HEK293 (cell line): ENCODE results near the gene PPP2R3A.

Source experiments
- CTCF ChIA-PET: fragments of 350-600 bp; formaldehyde crosslinking; extraction: SDS; loops from one replicate; lab custom pipeline; 2021; ENCODE audit warnings: antibody characterized with exemption; lab: Yijun Ruan, JAX
- POLR2A ChIA-PET: fragments of 300-600 bp; formaldehyde crosslinking; extraction: SDS; loops from one replicate; lab custom pipeline; 2020; ENCODE audit warnings: antibody characterized with exemption, inconsistent platforms; lab: Yijun Ruan, JAX
- H3K27ac ChIP-seq: fragments of 200-500 bp; sonication (Bioruptor generic); 2 replicates; pipeline ENCODE4 v1.5.1; 2014; ENCODE audit warnings: low read depth, low read length, control low read depth, inconsistent platforms; ENCODE audit errors: extremely low read depth
- H3K36me3 ChIP-seq, 2 experiments: fragments of 200-500 bp in 1 of 2; sonication (Bioruptor generic) in 1 of 2; 1 replicate in 1 of 2; 2 replicates in 1 of 2; pipeline ENCODE4 v1.5.1; 2014 to 2017; ENCODE audit warnings: inconsistent platforms in 2 of 2, low read length in 2 of 2; ENCODE audit not compliant: control insufficient read depth in 2 of 2, insufficient read depth in 1 of 2
- H3K4me1 ChIP-seq: fragments of 200-500 bp; sonication (Bioruptor generic); 2 replicates; pipeline ENCODE4 v1.5.1; 2014; ENCODE audit warnings: mild to moderate bottlenecking, low read length, inconsistent platforms; ENCODE audit not compliant: control insufficient read depth, insufficient read depth
- H3K4me3 ChIP-seq: 2 replicates; pipeline ENCODE4 v1.5.1; 2011; ENCODE audit warnings: low read depth, mild to moderate bottlenecking, control low read depth, low read length, moderate library complexity
- H3K9me3 ChIP-seq: fragments of 200-500 bp; sonication (Bioruptor generic); 2 replicates; pipeline ENCODE4 v1.5.1; 2014; ENCODE audit warnings: low read depth, low read length, inconsistent platforms; ENCODE audit not compliant: control insufficient read depth, insufficient read depth
- ELK4 ChIP-seq: IDR thresholded peaks from 2 replicates; pipeline ENCODE4 v1.6.1; 2011; ENCODE audit warnings: mild to moderate bottlenecking, low read depth, low read length, borderline replicate concordance
- GLIS1 ChIP-seq: fragments of 450-650 bp; formaldehyde crosslinking; IDR thresholded peaks from 2 replicates; pipeline ENCODE4 v1.5.1; 2016; ENCODE audit warnings: missing biosample characterization, missing genetic modification characterization
- KLF17 ChIP-seq: fragments of 450-650 bp; formaldehyde crosslinking; IDR thresholded peaks from 2 replicates; pipeline ENCODE4 v1.5.1; 2016; ENCODE audit warnings: missing biosample characterization, missing genetic modification characterization
- ZBTB11 ChIP-seq: fragments of 450-650 bp; formaldehyde crosslinking; conservative IDR thresholded peaks from 2 replicates; pipeline ENCODE4 v1.5.1; 2016; ENCODE audit warnings: low read depth, missing biosample characterization, missing genetic modification characterization
- ZNF148 ChIP-seq: fragments of 450-650 bp; formaldehyde crosslinking; IDR thresholded peaks from 2 replicates; pipeline ENCODE4 v1.5.0; 2017; ENCODE audit warnings: missing biosample characterization, missing genetic modification characterization, borderline replicate concordance
- ZNF155 ChIP-seq: fragments of 450-650 bp; formaldehyde crosslinking; IDR thresholded peaks from 2 replicates; pipeline ENCODE4 v1.5.1; 2016; ENCODE audit warnings: missing biosample characterization, missing genetic modification characterization
- ZNF211 ChIP-seq: fragments of 450-650 bp; formaldehyde crosslinking; IDR thresholded peaks from 2 replicates; pipeline ENCODE4 v1.5.1; 2016; ENCODE audit warnings: low read depth, missing biosample characterization, missing genetic modification characterization
- ZNF280D ChIP-seq: fragments of 450-650 bp; formaldehyde crosslinking; IDR thresholded peaks from 2 replicates; pipeline ENCODE4 v1.5.1; 2016; ENCODE audit warnings: missing biosample characterization, missing genetic modification characterization
- ZNF677 ChIP-seq: fragments of 450-650 bp; IDR thresholded peaks from 2 replicates; pipeline ENCODE4 v1.5.0; 2018; ENCODE audit warnings: missing biosample characterization, mild to moderate bottlenecking, missing genetic modification characterization, moderate library complexity
- ZSCAN5A ChIP-seq: fragments of 450-650 bp; formaldehyde crosslinking; IDR thresholded peaks from 2 replicates; pipeline ENCODE4 v1.5.1; 2016; ENCODE audit warnings: missing biosample characterization, missing genetic modification characterization

Gene PPP2R3A

GRCh38 chr3:136106101-136106500, 140.6 kb downstream of the PPP2R3A start:
- Histone ChIP-seq H3K4me3 (no peak overlapping the region), H3K9me3 (no peaks in the 10 kb centered on the region), H3K27ac (no peak overlapping the region), H3K36me3 (no peaks in the 10 kb centered on the region), H3K4me1 (no peaks in the 10 kb centered on the region)
- ChIA-PET POLR2A (no interaction called here), CTCF (no interaction called here)
- no peak for TF ChIP-seq ZSCAN5A
- TF ChIP-seq ZNF148: no peak
- TF ChIP-seq ZNF677 (tag by site-specific recombination): no peak
- TF ChIP-seq ZNF211 (tag by site-specific recombination): no peak

- CTCF ChIA-PET: no interaction called here
- no peaks in the 10 kb centered on the region for H3K36me3 ChIP-seq
Measured at GRCh38 chr3:136109499-136109898, 144.0 kb downstream of the PPP2R3A start.

More at GRCh38 chr3:136109499-136109898, 144.0 kb downstream of the PPP2R3A start:
- Histone ChIP-seq H3K9me3 (no peaks in the 10 kb centered on the region), H3K4me1 (no peaks in the 10 kb centered on the region), H3K4me3 (no peak overlapping the region)
- POLR2A ChIA-PET: no interaction called here
- no peak for TF ChIP-seq KLF17 (tag by site-specific recombination)
- no peak for TF ChIP-seq ELK4
- TF ChIP-seq GLIS1 (tag by site-specific recombination): no peak
- no peak for TF ChIP-seq ZNF155 (tag by site-specific recombination)
- TF ChIP-seq ZBTB11 (tag by site-specific recombination): no peak
- no peak for TF ChIP-seq ZNF280D (tag by site-specific recombination)
- TF ChIP-seq, all 188 proteins: peak for 0
- H3K27ac ChIP-seq: no peak overlapping the region
